GM18511 (cell line): ENCODE measurements around the gene EXOC1L.

Experiments used
- ATAC-seq: cut with Tn5 transposase; IDR thresholded peaks from one replicate; pipeline ENCODE4 v1.9.1; 2021; ENCODE audit warnings: mild to moderate bottlenecking, moderate library complexity; ENCODE audit not compliant: unreplicated experiment

The EXOC1L gene, protein sequence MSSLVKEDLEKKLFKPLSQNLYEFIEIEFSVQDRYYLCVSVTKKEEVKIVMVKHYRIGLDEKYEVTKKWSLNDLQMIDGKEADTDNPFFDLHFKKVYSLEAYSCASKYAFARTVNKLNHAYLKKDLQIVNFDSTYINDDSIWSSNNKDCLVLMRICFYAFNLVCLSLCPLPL

DNA sequence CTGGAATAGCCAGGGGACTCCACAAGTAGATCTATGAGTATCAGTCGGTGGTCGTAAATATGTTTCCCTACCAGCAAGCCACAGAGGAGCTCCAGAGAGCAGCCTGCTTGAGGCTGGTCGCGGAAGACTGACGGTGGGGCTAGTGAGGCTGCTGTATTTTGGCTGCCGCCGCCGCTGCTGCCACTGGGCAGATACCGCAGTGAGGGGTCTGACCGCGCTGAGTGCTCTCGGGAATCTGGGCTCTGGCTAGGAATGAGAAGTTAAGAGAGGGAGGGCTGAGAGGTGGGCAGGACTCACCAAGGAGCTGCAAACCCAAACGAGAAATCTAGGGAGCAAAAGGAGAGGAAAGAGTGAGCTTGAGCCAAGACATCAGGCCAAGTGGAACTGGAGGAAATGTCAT lies at the start of gene EXOC1L:
TSS of gene EXOC1L (plus strand) at position 157 of the 400 bp plus-strand sequence. CDS start at position 394, 237 bp downstream.
- ATAC-seq, result no peak

DNA sequence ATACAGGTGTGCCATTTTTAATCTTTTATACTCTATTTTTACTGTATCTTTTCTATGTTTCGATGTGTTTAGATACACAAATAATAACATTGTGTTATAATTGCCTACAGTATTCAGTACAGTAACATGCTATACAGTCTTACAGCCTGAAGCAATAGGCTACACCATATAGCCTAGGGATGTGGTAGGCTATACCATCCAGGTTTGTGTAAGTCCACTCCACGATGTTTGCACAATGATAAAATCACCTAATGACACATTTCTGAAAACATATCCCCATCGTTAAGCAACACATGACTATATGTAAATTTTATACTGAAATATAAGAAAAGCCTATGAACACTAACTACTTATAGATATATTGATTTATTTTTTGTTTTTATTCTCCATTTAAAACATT lies 48.9 kb upstream of the EXOC1L start:
- no peak for ATAC-seq

DNA sequence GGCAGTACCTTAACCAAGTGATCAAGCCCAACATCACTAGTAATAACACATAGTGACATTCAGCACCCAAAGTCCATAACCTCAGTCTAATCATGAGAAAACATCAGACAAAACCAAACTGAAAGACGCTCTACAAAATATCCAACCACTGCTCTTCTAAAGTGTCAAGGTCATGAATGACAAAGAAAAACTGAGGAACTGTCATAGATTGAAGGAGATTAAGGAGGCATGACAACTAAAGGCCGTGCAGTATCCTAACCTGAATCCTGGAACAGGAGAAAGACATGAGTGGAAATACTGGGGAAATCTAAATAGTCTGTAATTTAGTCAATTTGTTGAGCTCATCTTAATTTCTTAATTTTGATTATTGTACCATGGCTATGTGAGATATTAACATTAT lies 38.2 kb upstream of the EXOC1L start:
- no peak for ATAC-seq

DNA sequence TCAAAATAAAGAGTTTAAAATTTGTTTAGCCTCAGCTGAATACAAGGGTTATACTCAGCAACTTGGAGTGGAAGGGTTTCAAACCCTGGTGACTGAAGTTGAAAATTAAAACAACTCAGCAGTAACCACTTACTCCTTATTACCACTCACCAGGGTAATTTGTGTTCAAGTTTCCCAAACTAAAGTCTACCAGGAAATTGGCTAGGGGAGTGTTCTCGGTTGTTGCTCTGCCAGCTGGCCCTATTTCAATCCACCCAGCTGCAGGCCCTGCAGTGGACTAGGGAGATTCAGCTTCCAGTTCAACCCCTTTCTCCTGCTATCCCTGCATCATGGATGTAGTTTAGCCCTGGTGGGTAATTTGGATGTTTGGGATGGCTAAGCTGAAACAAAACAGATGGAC lies 37.8 kb upstream of the EXOC1L start:
- no peak for ATAC-seq

DNA sequence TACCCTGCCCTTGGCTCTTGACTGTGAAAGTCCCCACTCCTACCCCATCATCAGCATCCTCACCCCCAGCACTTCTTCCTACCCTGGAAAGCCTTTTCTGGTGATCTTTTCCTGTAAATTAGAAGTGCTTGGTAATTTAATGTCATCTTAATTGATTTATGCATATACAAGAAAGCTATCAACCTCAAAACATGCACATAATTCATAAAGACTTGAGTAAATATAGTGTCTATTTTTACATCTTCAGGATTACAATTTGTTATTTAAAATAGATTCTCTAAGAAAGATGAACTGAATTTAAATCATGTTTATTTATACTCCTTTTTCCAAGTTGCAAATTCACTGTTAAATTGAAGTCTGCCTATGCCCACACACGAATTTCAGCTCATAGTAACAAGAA lies 36.0 kb upstream of the EXOC1L start:
- no peak for ATAC-seq

DNA sequence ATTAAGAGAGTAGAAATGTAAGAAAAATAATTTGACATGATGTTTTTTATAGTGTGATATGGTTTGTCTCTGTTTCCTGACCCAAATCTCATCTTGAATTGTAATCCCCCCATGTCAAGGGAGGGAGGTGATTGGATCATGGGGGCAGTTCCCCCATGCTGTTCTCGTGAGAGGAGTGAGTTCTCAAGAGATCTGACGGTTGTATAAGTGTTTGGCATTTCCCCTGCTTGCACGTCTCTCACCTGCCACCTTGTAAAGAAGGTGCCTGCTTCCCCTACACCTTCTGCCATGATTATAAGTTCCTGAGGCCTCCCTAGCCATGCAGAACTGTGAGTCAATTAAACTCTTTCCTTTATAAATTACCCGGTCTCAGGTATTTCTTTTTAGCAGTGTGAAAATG lies 34.8 kb upstream of the EXOC1L start:
- ATAC-seq, result no peak

DNA sequence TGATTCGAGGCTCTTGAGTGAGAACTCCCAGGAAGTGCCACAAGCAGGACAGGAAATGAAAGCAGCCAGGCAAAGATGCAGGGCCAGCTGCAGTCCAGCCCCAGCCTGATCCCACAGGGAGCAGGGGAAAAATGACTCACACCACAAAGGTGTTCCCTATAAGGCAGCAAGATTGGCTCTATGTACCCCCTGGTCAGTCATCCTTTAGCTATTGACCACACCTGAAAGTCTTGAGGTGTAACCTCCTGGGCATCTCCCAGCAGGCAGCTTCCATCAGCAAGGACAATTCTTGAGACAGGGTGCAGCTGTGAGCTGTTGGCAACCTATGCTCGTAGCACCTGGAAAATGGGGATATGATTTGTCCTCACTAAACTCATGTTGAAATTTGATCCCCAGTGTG lies 27.9 kb upstream of the EXOC1L start:
- ATAC-seq, result no peak

DNA sequence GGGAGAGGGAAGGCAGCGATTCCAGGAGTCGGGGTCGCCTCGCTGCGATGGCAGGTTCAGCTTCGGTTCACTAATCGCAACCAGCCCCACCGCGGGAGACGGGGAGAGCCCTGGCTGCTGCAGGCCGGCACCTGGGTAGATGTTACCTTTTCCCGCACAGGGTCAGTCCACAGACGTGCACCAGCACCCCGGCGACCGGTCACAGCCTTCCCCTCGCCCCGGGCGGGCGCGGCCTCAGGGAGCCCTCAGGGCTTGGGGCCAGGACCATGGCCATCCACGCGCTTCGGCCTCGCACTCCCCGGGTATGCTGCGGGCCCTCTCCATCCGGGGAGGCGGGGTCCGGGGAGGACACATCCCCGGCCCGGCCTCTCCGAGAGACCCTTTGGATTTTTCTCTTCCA lies 26.1 kb upstream of the EXOC1L start:
- ATAC-seq, result no peak

DNA sequence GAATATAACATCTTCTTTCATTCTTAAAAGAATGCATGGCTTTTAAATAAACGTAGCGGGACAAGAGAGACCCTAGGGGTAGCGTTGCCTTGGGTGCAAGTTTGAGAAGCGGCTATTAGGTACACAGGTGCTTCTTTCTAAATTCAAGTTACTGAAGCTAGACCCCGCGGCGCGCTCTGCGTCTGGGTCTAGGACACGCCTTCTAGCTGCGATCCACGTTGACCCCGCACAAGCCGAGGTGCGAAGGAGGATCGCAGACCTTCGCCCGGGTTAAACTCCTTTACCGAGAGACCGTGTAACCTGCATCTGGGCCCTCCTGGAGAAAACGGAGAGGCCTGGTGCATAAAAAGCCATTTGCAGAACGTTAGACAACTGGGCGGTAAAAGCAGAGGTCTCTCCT lies 25.5 kb upstream of the EXOC1L start:
- ATAC-seq, result no peak

DNA sequence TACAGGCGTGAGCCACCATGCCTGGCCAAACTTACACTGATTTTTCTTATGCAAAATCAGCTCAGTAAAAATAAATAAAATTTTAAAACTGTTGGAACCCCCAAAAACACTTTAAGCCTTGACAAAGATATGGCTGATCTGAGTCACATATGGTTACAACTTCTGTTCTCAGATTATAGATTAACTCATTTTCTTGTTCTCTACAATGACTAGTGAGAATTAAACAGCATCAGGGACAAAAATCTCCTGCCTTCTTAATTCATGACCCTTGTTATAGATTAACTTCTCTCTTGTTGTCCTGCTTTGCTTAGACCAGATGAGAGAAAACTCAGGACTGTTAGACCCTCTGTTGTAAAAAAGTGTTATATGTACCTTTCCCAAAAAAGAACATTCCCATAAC lies 24.2 kb upstream of the EXOC1L start:
- ATAC-seq, result peak; percentile 62

DNA sequence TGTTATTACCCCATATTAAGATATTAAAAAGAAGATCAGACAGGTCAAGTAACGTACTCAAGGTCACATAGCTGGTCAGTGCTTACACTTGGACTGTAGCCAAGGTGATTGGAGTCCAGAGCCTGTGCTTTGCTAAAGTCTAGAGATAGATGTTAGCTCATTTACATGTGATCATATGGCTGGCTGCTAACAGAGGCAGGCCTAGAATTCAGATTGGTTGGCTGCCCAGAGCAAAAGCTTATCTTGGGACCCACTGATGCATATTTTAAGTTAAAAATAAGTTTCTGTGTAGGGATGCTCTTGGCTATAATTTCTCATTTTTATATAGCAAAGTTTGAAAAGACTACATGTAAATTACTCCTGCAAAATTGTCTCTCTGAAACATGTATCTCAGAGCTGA lies 18.1 kb upstream of the EXOC1L start:
- ATAC-seq, result no peak

DNA sequence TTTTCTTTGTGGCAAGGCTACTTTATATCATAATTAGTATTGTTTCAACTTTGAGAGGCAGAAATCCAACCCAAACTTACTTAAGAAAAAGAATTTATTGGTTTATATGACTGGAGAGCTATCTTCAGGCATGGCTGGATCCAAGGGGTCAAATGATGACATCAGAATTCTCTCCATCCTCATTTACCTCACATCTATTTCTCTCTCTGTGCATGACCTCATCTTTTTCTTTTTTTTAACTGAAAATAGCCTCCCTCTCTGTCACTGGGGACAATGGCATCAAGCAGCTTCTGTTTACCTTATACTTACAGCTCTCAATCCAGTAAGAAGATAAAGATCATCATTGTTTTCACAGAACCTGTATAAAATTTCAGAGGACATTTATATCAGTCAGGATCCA lies 12.0 kb upstream of the EXOC1L start:
- no peak for ATAC-seq

DNA sequence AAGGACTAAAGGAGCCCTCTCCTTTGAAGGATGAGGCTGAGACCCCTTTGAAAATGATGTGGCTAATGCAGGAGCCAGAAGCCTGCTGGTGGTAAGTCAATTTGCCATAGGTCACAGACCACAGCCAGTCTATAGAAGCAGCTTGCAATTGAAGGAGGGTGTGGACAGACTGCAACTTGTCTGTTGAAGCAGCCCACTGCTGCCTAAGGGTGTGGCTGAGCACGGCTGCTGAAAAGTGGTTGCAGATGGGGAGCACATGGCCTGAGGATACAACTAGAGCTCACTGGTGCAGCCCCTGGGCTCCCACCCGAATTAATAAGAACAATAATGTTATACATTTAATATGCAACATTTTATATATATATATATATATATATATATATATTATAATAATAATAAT lies 11.4 kb upstream of the EXOC1L start:
- ATAC-seq, result no peak

DNA sequence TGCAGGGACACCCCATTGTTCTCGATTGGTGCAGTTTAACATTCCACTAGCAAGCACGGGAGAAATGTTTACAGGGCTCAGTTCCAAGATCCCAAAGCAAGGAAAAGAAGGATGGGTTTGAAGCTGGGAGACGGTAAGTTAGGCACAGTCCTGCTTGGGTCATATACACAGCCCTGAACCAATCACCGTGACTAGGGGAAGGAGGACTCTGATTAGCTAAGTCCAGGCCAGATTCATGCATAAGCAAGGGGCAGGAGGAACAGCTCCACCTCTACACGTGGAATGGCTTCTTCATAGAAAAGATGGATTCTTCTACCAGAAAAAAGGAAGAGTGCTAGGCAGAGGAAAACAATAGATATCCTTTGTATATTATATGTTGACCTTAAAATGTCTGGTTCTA lies 11.0 kb upstream of the EXOC1L start:
- ATAC-seq, result no peak

DNA sequence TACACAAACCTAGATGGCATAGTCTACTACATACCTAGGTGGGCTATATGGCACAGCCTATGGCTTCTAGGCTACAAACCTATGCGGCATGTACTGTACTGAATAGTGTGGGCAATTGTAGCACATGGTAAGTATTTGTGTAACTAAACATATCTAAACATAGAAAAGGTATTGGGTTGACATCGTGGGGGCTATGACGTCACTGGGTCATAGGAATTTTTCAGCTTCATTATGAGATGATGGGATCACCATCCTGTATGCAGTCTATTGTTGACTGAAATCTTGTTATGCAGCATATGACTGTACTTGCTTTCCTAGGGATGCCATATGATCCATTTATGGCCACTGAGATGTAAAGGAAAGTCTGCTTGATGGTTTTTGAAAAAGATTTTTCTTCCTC lies 1.9 kb upstream of the EXOC1L start:
- ATAC-seq, result no peak

DNA sequence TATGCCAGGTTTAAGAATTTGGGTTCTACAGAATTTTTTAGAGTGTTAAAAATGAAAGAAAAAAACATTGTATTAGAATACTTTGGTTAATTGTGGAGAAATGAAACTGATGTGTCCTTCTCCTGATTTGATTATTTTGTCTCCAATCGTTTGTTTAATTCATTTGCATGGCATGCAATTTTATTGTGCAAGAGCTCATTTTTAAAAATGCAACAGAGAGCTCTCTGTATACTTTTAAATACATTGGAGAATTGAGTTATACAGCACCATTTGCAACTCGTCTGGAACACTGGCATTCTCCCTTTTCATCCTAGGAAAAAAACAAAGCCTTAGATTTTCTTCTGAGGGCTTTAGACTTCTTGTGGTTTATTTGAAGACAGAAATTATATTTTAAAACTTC lies 689 bp downstream of the EXOC1L start:
- no peak for ATAC-seq

DNA sequence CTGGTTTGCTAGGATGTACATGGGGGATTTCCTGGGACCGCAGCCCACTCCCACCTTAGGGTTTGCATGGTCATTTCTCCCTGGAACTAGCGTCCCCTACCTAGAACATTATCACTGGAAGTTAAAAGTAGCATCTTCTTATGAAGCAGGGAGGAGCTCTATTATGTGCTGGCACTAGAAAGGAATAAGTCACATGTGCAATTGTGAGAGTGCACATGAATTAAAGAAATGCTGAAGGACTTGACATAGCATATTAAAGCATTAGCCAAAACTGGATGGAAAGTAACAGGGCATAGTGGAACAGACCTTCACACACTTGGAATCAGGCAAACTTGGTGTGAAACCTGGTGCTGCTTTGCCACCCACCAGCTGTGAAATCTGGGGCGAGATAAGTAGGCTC lies 2.7 kb downstream of the EXOC1L start:
- ATAC-seq, result no peak

DNA sequence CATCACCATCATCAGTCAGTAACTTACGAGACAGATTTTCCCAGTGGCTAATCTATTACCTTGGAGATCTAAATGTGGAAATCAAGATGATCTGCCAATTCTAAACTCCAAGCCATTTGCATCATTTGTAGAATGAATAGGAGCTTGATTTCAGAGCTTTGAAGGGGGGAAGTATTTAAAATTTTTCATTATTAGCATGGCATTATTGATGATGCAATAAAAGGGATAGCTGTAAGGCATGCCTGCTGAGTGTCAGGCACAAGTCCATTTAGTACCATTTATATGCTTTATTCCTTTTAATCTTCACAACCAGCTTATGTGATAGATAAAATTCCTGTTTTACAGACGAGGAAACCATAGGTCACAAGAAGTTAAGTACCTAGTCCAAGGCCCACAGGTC lies 5.3 kb downstream of the EXOC1L start:
- ATAC-seq, result no peak

DNA sequence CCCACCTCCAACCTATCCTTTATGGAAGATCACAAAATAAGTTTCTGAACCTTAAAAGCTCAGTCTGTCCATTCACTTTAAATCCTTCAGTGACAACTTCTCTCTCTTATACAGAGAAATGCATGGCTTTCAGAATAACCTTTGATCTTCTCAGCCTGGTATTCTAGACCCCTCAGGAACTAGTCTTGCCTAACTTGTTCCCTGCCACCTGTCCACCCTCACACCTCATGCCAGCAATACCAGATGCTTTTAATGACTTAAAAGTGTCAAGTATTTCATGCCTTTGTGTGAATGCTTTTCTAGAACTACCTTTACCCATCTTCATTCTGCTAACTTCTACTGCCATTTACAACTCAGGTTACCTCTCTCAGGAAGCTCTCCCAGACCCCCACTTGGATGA lies 7.4 kb downstream of the EXOC1L start:
- ATAC-seq, result no peak

DNA sequence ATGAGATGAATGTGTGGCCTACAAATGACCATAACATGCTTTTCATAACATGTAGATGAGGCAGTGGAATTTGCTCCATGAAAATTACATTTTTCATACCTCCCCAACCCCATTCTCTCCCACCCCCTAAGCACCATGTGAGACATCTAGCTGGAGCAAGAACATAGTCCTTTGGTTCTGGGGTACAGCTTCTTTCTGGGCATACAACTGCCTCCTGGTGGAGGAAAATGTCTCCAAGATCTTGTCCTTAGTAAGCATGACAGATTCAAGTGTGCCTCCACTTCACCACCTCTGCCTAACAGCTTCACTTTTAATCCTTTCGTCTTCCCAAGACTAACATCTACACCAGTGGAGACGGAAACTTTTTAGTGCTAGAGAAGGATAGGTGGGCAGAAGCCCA lies 8.0 kb downstream of the EXOC1L start:
- ATAC-seq, result no peak

DNA sequence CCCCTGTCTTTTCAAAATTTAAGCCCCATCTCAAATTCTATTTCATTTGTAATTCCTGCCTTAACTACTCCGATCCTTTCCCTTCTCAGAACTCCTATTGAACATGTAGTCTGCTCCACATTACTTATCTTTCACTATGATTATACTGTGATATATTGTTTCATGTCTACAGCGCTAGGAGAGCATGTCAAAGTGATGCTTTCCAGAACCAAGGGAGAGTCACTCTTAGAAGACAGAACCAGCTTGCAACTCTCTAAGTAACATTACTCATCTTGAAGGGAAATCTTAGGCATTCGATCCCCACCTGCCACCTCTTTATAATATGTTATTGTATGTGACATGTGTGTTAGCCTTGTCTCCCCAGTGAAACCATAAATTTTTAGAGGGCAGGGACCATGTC lies 10.5 kb downstream of the EXOC1L start:
- no peak for ATAC-seq

DNA sequence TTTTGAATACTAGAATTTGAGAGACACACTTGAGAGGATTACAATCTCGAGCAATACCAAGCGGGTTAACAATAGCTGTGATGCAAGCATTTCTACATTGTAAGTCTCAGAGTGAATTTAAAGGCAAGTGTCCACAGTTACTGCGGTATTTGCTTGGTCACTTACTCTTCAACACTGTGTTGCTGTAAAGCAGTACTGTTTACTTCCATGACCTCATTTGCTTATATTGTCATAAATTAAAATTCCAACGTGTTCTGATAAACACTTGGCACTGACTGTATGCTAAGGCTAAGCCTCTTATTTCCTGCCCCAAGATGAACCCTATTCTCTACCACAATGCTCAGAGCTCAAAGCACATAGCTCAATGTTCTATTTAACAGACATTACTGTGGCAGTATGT lies 11.1 kb downstream of the EXOC1L start:
- no peak for ATAC-seq

DNA sequence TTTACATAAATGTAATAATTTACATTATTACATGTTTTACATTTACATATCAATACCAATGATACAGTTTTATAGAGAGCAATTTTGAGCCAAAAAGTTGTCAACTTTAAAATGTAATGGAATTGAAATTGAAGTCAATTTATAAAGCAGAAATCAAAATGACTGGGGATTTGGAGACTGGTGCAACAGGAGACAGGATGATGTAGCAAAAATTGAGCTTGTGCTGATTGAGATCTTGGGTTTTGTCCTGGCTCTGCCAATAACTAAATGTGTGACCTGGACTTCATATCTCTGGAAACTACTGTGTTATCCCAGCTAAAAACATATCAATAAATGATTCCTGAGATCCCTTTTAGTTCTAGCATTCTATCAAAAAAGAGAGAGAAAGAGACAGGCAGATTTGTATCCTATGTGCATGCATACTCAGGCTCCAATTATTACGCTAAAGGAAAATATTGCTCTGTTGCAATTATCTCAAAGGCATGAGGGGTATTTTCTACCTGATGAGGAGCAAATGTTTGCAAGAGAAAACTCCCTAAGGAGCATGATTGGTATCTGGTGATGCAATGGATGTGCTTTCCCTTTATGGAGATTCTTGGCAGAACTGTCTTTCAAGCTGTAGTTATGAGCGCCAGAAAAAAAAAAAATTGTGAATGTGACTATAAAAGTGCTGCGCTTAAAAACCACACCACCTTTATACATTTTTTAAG lies 14.7 kb downstream of the EXOC1L start:
- ATAC-seq, result no peak
